ENCODE results near the gene LETM1.

Gene LETM1

DNA sequence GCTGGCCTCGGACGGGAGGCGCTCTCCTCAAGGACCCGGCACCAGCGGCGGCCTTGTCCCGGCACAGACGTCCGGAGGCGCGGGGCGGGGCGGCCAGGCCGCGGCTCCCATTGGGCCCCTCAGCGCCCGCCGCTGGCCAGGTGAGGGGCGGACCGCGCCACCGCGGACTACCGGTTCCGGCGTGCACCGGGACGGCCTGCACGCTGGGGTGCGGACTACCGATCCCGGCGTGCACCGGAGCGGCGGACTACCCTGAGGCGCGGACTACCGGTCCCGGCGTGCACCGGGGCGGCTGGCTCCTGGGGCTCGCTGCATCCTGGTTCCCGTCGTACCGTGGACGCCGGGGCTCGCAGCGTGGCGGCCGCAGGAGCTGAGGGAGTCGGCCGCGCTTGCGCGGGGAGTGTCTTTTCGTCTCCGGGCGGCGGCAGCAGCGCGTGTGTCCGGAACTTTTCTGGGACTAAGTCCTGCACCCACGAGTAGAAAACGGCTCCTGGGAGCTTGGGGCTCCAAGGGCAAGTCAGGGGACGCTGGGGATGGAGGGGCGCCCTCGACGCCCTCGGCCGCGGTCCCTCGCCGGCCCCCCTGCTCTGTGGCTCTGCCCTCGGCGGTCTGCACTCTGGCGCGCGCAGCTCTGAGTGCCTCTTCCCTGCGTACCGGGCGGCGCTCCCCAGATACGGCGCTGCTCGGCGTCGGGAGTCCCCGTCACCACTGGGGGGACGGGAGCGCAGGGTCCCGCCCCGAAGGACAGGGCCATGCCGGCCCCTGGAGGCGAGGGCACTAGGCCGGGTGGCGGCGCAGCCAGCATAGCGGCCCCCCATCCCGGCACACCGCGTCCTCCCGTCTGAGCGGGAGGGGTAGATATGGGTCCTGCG, at the start of gene LETM1:
Gene LETM1, minus strand, starts transcription at position 86 of the 872 bp plus-strand sequence. CDS start 206 bp downstream, outside the sequence.
- no peaks in the 10 kb centered on the region for H3K9me3 ChIP-seq (ENCODE audit: control insufficient read depth, insufficient read depth, low read length)

DNA sequence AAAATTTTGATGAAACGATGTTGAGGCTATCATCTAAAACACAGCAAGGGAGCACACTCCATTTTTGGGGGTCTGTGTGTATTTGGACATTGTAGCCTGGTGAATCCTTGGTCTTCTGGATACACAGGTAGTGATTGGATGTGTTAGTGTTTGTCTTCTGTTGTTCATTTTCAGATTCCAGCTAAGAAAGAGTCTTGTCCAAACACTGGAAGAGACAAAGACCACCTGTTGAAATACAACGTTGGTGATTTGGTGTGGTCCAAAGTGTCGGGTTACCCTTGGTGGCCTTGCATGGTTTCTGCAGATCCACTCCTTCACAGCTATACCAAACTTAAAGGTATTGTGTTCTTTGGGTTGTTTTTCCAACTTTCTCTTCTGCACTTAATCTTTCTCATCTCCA, 48.1 kb upstream of the LETM1 start:
- Histone ChIP-seq H3K27me3 (ENCODE audit: control insufficient read depth, insufficient read depth, low read length) (no peaks in the 10 kb centered on the region), H3K9ac (ENCODE audit: low read depth, low read length) (no peak overlapping the region), H3K4me3 (ENCODE audit: low read depth, low read length) (no peak overlapping the region), H3K36me3 (ENCODE audit: control insufficient read depth, insufficient read depth, low read length) (peaks cover 15% of the 10 kb centered on the region), H3K4me1 (ENCODE audit: control insufficient read depth, insufficient read depth, low read length) (no peaks in the 10 kb centered on the region), H3K9me3 (ENCODE audit: control insufficient read depth, insufficient read depth, low read length) (no peaks in the 10 kb centered on the region)

More for the DNA sequence above, at the start of gene LETM1:
- Histone ChIP-seq H3K4me3 (ENCODE audit: low read depth, low read length) (peak within 1 kb of the TSS; percentile 87), H3K27me3 (ENCODE audit: control insufficient read depth, insufficient read depth, low read length) (peaks cover 47% of the 10 kb centered on the region), H3K9ac (ENCODE audit: low read depth, low read length) (peak within 1 kb of the TSS; percentile 73), H3K36me3 (ENCODE audit: control insufficient read depth, insufficient read depth, low read length) (peaks cover 5% of the 10 kb centered on the region), H3K4me1 (ENCODE audit: control insufficient read depth, insufficient read depth, low read length) (no peaks in the 10 kb centered on the region)

DNA sequence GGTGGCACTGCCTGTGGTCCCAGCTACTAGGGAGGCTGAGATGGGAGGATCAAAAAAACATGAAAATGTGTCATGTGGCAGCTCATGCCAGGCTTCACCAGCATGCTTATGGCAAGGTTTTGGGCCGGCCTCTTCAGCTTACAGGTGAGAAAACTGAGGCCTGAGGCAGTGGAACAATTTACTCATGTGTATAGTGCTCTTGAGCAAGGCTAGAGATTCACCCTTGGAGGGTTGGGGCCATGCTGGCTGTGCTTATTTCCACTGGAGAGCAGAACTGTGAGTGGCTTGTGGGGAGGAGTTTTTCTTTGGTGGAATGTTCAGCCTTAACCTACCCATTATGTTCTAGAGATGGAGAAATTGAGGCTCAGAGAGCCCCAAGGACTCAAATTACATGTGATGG, 47.1 kb upstream of the LETM1 start:
- peaks cover 15% of the 10 kb centered on the region for H3K36me3 ChIP-seq (ENCODE audit: control insufficient read depth, insufficient read depth, low read length)
- H3K9ac ChIP-seq (ENCODE audit: low read depth, low read length): no peak overlapping the region
- H3K9me3 ChIP-seq (ENCODE audit: control insufficient read depth, insufficient read depth, low read length): no peaks in the 10 kb centered on the region
- H3K27me3 ChIP-seq (ENCODE audit: control insufficient read depth, insufficient read depth, low read length): no peaks in the 10 kb centered on the region
- no peak overlapping the region for H3K4me3 ChIP-seq (ENCODE audit: low read depth, low read length)
- H3K4me1 ChIP-seq (ENCODE audit: control insufficient read depth, insufficient read depth, low read length): no peaks in the 10 kb centered on the region

DNA sequence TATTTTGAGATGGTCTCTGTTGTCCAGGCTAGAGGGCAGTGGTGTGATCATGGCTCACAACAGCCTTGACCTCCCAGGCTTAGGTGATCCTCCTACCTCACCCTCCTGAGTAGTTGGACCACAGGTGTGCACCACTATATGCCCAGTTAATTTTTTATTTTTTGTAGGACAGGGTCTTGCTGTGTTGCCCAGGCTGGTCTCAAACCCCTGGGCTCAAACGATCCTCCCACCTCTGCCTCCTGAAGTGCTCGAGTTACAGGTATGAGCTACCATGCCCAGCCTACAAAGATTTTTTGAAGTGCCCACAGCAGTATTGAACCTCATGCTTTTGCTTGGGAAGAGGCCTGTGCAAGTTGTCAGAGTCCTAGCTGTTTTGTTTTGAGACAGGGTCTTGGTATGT, 46.3 kb upstream of the LETM1 start:
- Histone ChIP-seq H3K4me3 (ENCODE audit: low read depth, low read length) (no peak overlapping the region), H3K27me3 (ENCODE audit: control insufficient read depth, insufficient read depth, low read length) (no peaks in the 10 kb centered on the region), H3K36me3 (ENCODE audit: control insufficient read depth, insufficient read depth, low read length) (peaks cover 15% of the 10 kb centered on the region), H3K9me3 (ENCODE audit: control insufficient read depth, insufficient read depth, low read length) (no peaks in the 10 kb centered on the region), H3K4me1 (ENCODE audit: control insufficient read depth, insufficient read depth, low read length) (no peaks in the 10 kb centered on the region), H3K9ac (ENCODE audit: low read depth, low read length) (no peak overlapping the region)

DNA sequence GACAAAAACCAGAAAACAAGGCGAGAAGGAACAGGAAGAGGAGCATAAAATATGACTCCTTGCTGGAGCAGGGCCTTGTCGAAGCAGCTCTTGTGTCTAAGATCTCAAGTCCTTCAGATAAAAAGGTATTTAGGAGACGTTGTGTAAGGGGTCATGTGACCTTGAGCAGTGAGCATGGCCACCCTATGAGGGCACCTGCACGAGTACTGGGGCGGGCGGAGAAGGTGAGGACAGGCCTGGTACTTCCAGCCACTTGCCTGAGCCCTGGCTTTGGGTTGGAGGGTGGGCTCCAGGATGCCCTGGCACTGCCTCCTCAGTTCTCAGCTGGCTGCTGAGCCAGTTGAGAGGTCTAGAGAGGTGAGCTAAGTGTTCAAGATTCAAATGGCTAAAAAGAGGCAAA, 45.2 kb upstream of the LETM1 start:
- no peaks in the 10 kb centered on the region for H3K4me1 ChIP-seq (ENCODE audit: control insufficient read depth, insufficient read depth, low read length)
- H3K4me3 ChIP-seq (ENCODE audit: low read depth, low read length): no peak overlapping the region
- H3K9me3 ChIP-seq (ENCODE audit: control insufficient read depth, insufficient read depth, low read length): no peaks in the 10 kb centered on the region
- no peak overlapping the region for H3K9ac ChIP-seq (ENCODE audit: low read depth, low read length)
- H3K36me3 ChIP-seq (ENCODE audit: control insufficient read depth, insufficient read depth, low read length): peaks cover 15% of the 10 kb centered on the region
- H3K27me3 ChIP-seq (ENCODE audit: control insufficient read depth, insufficient read depth, low read length): no peaks in the 10 kb centered on the region

DNA sequence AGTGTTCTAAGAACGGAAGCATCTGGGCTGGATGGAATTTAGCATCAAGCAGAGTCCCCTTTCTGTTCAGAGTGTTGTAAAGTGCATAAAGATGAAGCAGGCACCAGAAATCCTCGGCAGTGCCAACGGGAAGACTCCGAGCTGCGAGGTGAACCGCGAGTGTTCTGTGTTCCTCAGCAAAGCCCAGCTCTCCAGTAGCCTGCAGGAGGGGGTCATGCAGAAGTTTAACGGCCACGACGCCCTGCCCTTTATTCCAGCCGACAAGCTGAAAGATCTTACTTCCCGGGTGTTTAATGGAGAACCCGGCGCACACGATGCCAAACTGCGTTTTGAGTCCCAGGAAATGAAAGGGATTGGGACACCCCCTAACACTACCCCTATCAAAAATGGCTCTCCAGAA, 44.7 kb upstream of the LETM1 start:
- H3K36me3 ChIP-seq (ENCODE audit: control insufficient read depth, insufficient read depth, low read length): peaks cover 20% of the 10 kb centered on the region

DNA sequence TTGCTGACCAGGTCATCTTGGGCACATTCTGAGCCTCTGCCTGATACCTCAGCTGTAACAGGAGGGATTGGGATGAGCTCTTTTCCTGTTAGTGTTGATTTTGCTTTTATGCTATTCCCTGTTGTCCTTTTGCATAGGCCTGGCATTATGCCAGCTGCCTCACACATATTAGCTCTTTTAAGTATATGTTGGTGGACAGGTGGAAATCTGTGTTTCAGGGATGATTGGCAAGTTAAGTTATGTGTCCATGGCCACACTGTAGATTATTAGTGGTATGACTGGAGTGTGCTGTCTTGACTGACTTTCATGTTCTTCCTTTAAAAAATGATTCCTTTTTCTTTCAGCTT, 44.1 kb upstream of the LETM1 start:
- Histone ChIP-seq H3K4me1 (ENCODE audit: control insufficient read depth, insufficient read depth, low read length) (no peaks in the 10 kb centered on the region), H3K4me3 (ENCODE audit: low read depth, low read length) (no peak overlapping the region), H3K36me3 (ENCODE audit: control insufficient read depth, insufficient read depth, low read length) (peaks cover 21% of the 10 kb centered on the region), H3K9me3 (ENCODE audit: control insufficient read depth, insufficient read depth, low read length) (no peaks in the 10 kb centered on the region), H3K9ac (ENCODE audit: low read depth, low read length) (no peak overlapping the region), H3K27me3 (ENCODE audit: control insufficient read depth, insufficient read depth, low read length) (no peaks in the 10 kb centered on the region)

More for the DNA sequence above, 44.7 kb upstream of the LETM1 start:
- Histone ChIP-seq H3K9ac (ENCODE audit: low read depth, low read length) (no peak overlapping the region), H3K4me3 (ENCODE audit: low read depth, low read length) (no peak overlapping the region), H3K4me1 (ENCODE audit: control insufficient read depth, insufficient read depth, low read length) (no peaks in the 10 kb centered on the region), H3K27me3 (ENCODE audit: control insufficient read depth, insufficient read depth, low read length) (no peaks in the 10 kb centered on the region), H3K9me3 (ENCODE audit: control insufficient read depth, insufficient read depth, low read length) (no peaks in the 10 kb centered on the region)

DNA sequence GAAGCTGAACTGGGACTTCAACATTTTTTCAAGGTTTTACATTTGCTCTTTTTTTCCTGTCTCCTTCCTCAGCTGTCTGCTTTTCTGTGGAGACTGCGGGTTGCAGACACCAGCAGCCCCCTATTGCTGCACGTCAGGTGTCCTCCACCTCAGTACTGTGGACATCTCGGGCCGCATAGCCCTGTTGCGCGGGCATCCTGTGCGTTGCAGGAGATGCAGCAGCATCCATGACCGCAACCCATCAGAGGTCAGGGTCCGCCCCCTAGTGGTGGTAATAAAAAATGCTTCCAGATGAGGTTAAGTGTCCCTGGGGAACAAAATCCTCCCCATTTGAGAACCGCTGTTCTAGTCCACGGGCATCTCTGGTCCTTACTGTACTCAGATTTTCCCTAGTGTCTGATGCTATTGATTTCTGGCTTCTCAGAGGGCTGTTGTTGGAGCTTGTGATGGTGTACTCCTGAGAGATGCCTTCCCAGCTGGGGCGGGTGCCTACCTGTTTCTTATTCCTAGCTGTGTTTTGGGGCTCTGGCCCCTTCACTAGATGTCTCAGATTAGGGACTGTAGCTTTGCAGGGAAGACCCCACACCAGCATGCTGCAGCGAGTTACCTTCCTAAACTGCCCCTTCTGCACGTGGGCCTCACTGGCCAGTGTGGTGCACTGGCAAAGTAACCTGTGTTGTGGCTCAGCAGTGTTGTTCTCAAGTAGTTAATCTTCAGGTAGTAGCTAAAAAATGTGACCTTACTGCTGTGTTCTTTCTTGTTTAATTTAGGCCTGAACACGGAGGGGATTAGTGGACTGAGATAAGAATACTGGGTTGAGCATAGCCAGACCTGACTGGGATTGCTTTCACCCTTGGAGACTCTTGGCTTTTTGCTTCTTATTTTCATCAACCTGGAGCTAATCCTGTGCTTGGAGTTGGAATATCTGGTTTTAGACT, 43.5 kb upstream of the LETM1 start:
- Histone ChIP-seq H3K9me3 (ENCODE audit: control insufficient read depth, insufficient read depth, low read length) (no peaks in the 10 kb centered on the region), H3K36me3 (ENCODE audit: control insufficient read depth, insufficient read depth, low read length) (peaks cover 21% of the 10 kb centered on the region), H3K4me3 (ENCODE audit: low read depth, low read length) (no peak overlapping the region), H3K27me3 (ENCODE audit: control insufficient read depth, insufficient read depth, low read length) (no peaks in the 10 kb centered on the region), H3K4me1 (ENCODE audit: control insufficient read depth, insufficient read depth, low read length) (no peaks in the 10 kb centered on the region), H3K9ac (ENCODE audit: low read depth, low read length) (no peak overlapping the region)

DNA sequence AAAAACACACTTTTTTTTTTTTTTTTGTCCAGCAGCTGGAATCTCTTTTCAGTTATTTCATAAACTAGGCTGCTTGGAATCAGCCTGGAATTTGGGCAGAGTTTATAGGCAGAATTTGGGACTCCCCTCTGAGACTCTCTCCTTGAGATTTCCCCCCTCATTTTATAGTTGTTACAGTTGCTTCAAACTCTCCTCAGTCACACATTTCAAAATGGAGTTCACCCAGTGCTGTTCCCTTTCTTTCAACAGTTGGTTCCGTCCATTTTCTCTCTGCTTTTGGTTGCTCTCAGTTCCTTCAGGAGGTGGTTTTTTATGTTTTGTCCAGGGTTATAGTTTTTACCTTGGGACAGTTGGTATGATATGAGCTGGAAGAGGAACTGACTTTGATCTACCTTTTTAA, 42.7 kb upstream of the LETM1 start:
- H3K9ac ChIP-seq (ENCODE audit: low read depth, low read length): no peak overlapping the region
- no peaks in the 10 kb centered on the region for H3K27me3 ChIP-seq (ENCODE audit: control insufficient read depth, insufficient read depth, low read length)
- H3K9me3 ChIP-seq (ENCODE audit: control insufficient read depth, insufficient read depth, low read length): no peaks in the 10 kb centered on the region
- no peaks in the 10 kb centered on the region for H3K4me1 ChIP-seq (ENCODE audit: control insufficient read depth, insufficient read depth, low read length)
- no peak overlapping the region for H3K4me3 ChIP-seq (ENCODE audit: low read depth, low read length)
- peaks cover 21% of the 10 kb centered on the region for H3K36me3 ChIP-seq (ENCODE audit: control insufficient read depth, insufficient read depth, low read length)

DNA sequence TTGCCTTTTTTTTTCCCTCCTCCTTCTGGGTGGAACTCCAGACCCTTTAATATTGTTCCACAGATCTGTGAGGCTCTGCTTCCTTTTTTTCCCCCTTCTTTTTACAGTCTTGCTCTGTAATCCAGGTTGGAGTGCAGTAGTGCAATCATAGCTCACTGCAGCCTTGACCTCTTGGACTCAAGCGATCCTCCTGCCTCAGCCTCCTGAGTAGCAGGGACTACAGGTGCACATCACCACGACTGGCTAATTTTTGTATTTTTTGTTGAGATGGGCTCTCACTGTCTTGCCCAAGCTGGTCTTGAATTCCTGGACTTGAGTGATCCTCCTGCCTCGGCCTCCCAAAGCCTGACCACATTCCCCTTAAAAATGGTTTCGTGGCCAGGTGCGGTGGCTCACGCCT, 42.1 kb upstream of the LETM1 start:
- Histone ChIP-seq H3K4me3 (ENCODE audit: low read depth, low read length) (no peak overlapping the region), H3K36me3 (ENCODE audit: control insufficient read depth, insufficient read depth, low read length) (peaks cover 21% of the 10 kb centered on the region), H3K9me3 (ENCODE audit: control insufficient read depth, insufficient read depth, low read length) (no peaks in the 10 kb centered on the region), H3K27me3 (ENCODE audit: control insufficient read depth, insufficient read depth, low read length) (no peaks in the 10 kb centered on the region), H3K9ac (ENCODE audit: low read depth, low read length) (no peak overlapping the region), H3K4me1 (ENCODE audit: control insufficient read depth, insufficient read depth, low read length) (no peaks in the 10 kb centered on the region)

DNA sequence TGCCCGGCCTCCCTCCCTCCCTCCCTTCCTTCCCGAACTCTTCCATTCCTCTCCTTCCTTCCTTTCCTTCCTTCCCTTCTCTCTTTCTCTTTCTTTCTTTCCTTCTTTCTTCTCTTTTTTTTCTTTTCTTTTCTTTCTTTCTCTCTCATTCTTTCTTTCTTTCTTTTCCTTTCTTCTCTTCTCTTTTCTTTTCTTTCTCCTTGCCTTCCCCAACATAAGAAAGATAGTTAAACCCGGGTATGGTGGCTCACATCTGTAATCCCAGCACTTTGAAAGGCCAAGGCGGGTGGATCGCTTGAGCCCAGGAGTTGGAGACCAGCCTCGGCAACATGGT, 40.7 kb upstream of the LETM1 start:
- Histone ChIP-seq H3K27me3 (ENCODE audit: control insufficient read depth, insufficient read depth, low read length) (no peaks in the 10 kb centered on the region), H3K9ac (ENCODE audit: low read depth, low read length) (no peak overlapping the region), H3K36me3 (ENCODE audit: control insufficient read depth, insufficient read depth, low read length) (peaks cover 17% of the 10 kb centered on the region), H3K4me3 (ENCODE audit: low read depth, low read length) (no peak overlapping the region), H3K4me1 (ENCODE audit: control insufficient read depth, insufficient read depth, low read length) (no peaks in the 10 kb centered on the region), H3K9me3 (ENCODE audit: control insufficient read depth, insufficient read depth, low read length) (no peaks in the 10 kb centered on the region)
